ENCODE results near the gene ACO1. TPM values are rescaled to one million over a fixed set of nuclear protein-coding genes. Genes with fewer than 3 reads are reported as not detected.

Gene ACO1
- total and polyA plus RNA-seq, 9 donors, result 23.7 to 27.1 (median 24.8) TPM

GRCh38 chr9:32394381-32395049 is 10.1 kb downstream of the ACO1 start:
- 75% methylated on average over 2 of the region's 6 CpGs for WGBS (ENCODE audit: insufficient coverage)
- no peaks in the 10 kb centered on the region for H3K36me3 ChIP-seq (ENCODE audit: control insufficient read depth, insufficient read depth, low read length)
- H3K4me3 ChIP-seq (ENCODE audit: low read length), result no peak overlapping the region
- no peak overlapping the region for H3K27ac ChIP-seq (ENCODE audit: low read length)
- peaks cover 2% of the 10 kb centered on the region for H3K4me1 ChIP-seq (ENCODE audit: control insufficient read depth, insufficient read depth, low read length)
- no peak for DNase-seq
- no peaks in the 10 kb centered on the region for H3K27me3 ChIP-seq (ENCODE audit: control insufficient read depth, insufficient read depth, low read length)
- no peaks in the 10 kb centered on the region for H3K9me3 ChIP-seq (replicated peaks; ENCODE audit: control insufficient read depth, low read depth, low read length)

GRCh38 chr9:32395510-32396216 is 11.2 kb downstream of the ACO1 start:
- WGBS (ENCODE audit: insufficient coverage), result 61% methylated on average over 5 of the region's 7 CpGs
- Histone ChIP-seq H3K36me3 (ENCODE audit: control insufficient read depth, insufficient read depth, low read length) (no peaks in the 10 kb centered on the region), H3K27ac (ENCODE audit: low read length) (peak overlapping the region; percentile 56), H3K4me1 (ENCODE audit: control insufficient read depth, insufficient read depth, low read length) (peaks cover 2% of the 10 kb centered on the region), H3K9me3 (replicated peaks; ENCODE audit: control insufficient read depth, low read depth, low read length) (no peaks in the 10 kb centered on the region), H3K4me3 (ENCODE audit: low read length) (no peak overlapping the region), H3K27me3 (ENCODE audit: control insufficient read depth, insufficient read depth, low read length) (no peaks in the 10 kb centered on the region)
- peak; percentile 84 for DNase-seq

GRCh38 chr9:32398207-32398606 is 13.8 kb downstream of the ACO1 start:
- H3K4me3 ChIP-seq (ENCODE audit: low read length), result no peak overlapping the region
- no peaks in the 10 kb centered on the region for H3K9me3 ChIP-seq (replicated peaks; ENCODE audit: control insufficient read depth, low read depth, low read length)
- H3K27ac ChIP-seq (ENCODE audit: low read length), result no peak overlapping the region
- peaks cover 3% of the 10 kb centered on the region for H3K36me3 ChIP-seq (ENCODE audit: control insufficient read depth, insufficient read depth, low read length)
- H3K27me3 ChIP-seq (ENCODE audit: control insufficient read depth, insufficient read depth, low read length), result no peaks in the 10 kb centered on the region
- peaks cover 2% of the 10 kb centered on the region for H3K4me1 ChIP-seq (ENCODE audit: control insufficient read depth, insufficient read depth, low read length)
- DNase-seq, result no peak
- WGBS (ENCODE audit: insufficient coverage), result 80% methylated on average over 1 of the region's 3 CpGs

GRCh38 chr9:32399110-32399815 is 14.8 kb downstream of the ACO1 start:
- DNase-seq, result no peak
- WGBS (ENCODE audit: insufficient coverage), result no CpG with 5 or more reads among the region's 5 CpGs
- H3K4me3 ChIP-seq (ENCODE audit: low read length), result no peak overlapping the region
- H3K4me1 ChIP-seq (ENCODE audit: control insufficient read depth, insufficient read depth, low read length), result peaks cover 2% of the 10 kb centered on the region
- H3K36me3 ChIP-seq (ENCODE audit: control insufficient read depth, insufficient read depth, low read length), result peaks cover 3% of the 10 kb centered on the region
- H3K27me3 ChIP-seq (ENCODE audit: control insufficient read depth, insufficient read depth, low read length), result no peaks in the 10 kb centered on the region
- no peaks in the 10 kb centered on the region for H3K9me3 ChIP-seq (replicated peaks; ENCODE audit: control insufficient read depth, low read depth, low read length)
- no peak overlapping the region for H3K27ac ChIP-seq (ENCODE audit: low read length)

- Histone ChIP-seq H3K36me3 (ENCODE audit: control insufficient read depth, insufficient read depth, low read length) (peaks cover 13% of the 10 kb centered on the region), H3K27ac (ENCODE audit: low read length) (no peak overlapping the region), H3K4me1 (ENCODE audit: control insufficient read depth, insufficient read depth, low read length) (no peaks in the 10 kb centered on the region), H3K27me3 (ENCODE audit: control insufficient read depth, insufficient read depth, low read length) (no peaks in the 10 kb centered on the region), H3K9me3 (replicated peaks; ENCODE audit: control insufficient read depth, low read depth, low read length) (peaks cover 5% of the 10 kb centered on the region), H3K4me3 (ENCODE audit: low read length) (no peak overlapping the region)
- 100% methylated on average over 1 of the region's 1 CpG for WGBS (ENCODE audit: insufficient coverage)
- DNase-seq, result no peak
These were observed 17.0 kb downstream of the ACO1 start for GRCh38 chr9:32401488-32401887.

- H3K27ac ChIP-seq (ENCODE audit: low read length), result no peak overlapping the region
- no peaks in the 10 kb centered on the region for H3K4me1 ChIP-seq (ENCODE audit: control insufficient read depth, insufficient read depth, low read length)
- WGBS (ENCODE audit: insufficient coverage), result 83% methylated on average over 1 of the region's 3 CpGs
- H3K27me3 ChIP-seq (ENCODE audit: control insufficient read depth, insufficient read depth, low read length), result no peaks in the 10 kb centered on the region
- H3K4me3 ChIP-seq (ENCODE audit: low read length), result no peak overlapping the region
- no peak for DNase-seq
- H3K9me3 ChIP-seq (replicated peaks; ENCODE audit: control insufficient read depth, low read depth, low read length), result peaks cover 5% of the 10 kb centered on the region
- H3K36me3 ChIP-seq (ENCODE audit: control insufficient read depth, insufficient read depth, low read length), result peaks cover 29% of the 10 kb centered on the region
These were observed 19.3 kb downstream of the ACO1 start for GRCh38 chr9:32403567-32404260.

GRCh38 chr9:32404402-32404801 is 20.0 kb downstream of the ACO1 start:
- DNase-seq, result no peak
- Histone ChIP-seq H3K4me3 (ENCODE audit: low read length) (no peak overlapping the region), H3K27me3 (ENCODE audit: control insufficient read depth, insufficient read depth, low read length) (no peaks in the 10 kb centered on the region), H3K9me3 (replicated peaks; ENCODE audit: control insufficient read depth, low read depth, low read length) (peaks cover 5% of the 10 kb centered on the region), H3K4me1 (ENCODE audit: control insufficient read depth, insufficient read depth, low read length) (no peaks in the 10 kb centered on the region), H3K27ac (ENCODE audit: low read length) (no peak overlapping the region), H3K36me3 (ENCODE audit: control insufficient read depth, insufficient read depth, low read length) (peaks cover 34% of the 10 kb centered on the region)
- 91% methylated on average over 1 of the region's 1 CpG for WGBS (ENCODE audit: insufficient coverage)

GRCh38 chr9:32404856-32405255 is 20.4 kb downstream of the ACO1 start:
- WGBS (ENCODE audit: insufficient coverage), result 88% methylated on average over 2 of the region's 8 CpGs
- no peaks in the 10 kb centered on the region for H3K4me1 ChIP-seq (ENCODE audit: control insufficient read depth, insufficient read depth, low read length)
- H3K4me3 ChIP-seq (ENCODE audit: low read length), result no peak overlapping the region

GRCh38 chr9:32405506-32405905 is 21.1 kb downstream of the ACO1 start:
- peaks cover 34% of the 10 kb centered on the region for H3K36me3 ChIP-seq (ENCODE audit: control insufficient read depth, insufficient read depth, low read length)
- H3K27ac ChIP-seq (ENCODE audit: low read length), result no peak overlapping the region
- peaks cover 5% of the 10 kb centered on the region for H3K9me3 ChIP-seq (replicated peaks; ENCODE audit: control insufficient read depth, low read depth, low read length)
- H3K4me3 ChIP-seq (ENCODE audit: low read length), result no peak overlapping the region
- no peak for DNase-seq
- 100% methylated on average over 1 of the region's 2 CpGs for WGBS (ENCODE audit: insufficient coverage)
- H3K4me1 ChIP-seq (ENCODE audit: control insufficient read depth, insufficient read depth, low read length), result no peaks in the 10 kb centered on the region
- no peaks in the 10 kb centered on the region for H3K27me3 ChIP-seq (ENCODE audit: control insufficient read depth, insufficient read depth, low read length)

More at GRCh38 chr9:32404856-32405255, 20.4 kb downstream of the ACO1 start:
- Histone ChIP-seq H3K27me3 (ENCODE audit: control insufficient read depth, insufficient read depth, low read length) (no peaks in the 10 kb centered on the region), H3K9me3 (replicated peaks; ENCODE audit: control insufficient read depth, low read depth, low read length) (peaks cover 5% of the 10 kb centered on the region), H3K36me3 (ENCODE audit: control insufficient read depth, insufficient read depth, low read length) (peaks cover 34% of the 10 kb centered on the region), H3K27ac (ENCODE audit: low read length) (no peak overlapping the region)
- no peak for DNase-seq

GRCh38 chr9:32406046-32406445 is 21.6 kb downstream of the ACO1 start:
- DNase-seq, result no peak
- Histone ChIP-seq H3K4me1 (ENCODE audit: control insufficient read depth, insufficient read depth, low read length) (no peaks in the 10 kb centered on the region), H3K36me3 (ENCODE audit: control insufficient read depth, insufficient read depth, low read length) (peaks cover 39% of the 10 kb centered on the region), H3K4me3 (ENCODE audit: low read length) (no peak overlapping the region), H3K27ac (ENCODE audit: low read length) (no peak overlapping the region), H3K9me3 (replicated peaks; ENCODE audit: control insufficient read depth, low read depth, low read length) (peaks cover 5% of the 10 kb centered on the region), H3K27me3 (ENCODE audit: control insufficient read depth, insufficient read depth, low read length) (no peaks in the 10 kb centered on the region)
- WGBS (ENCODE audit: insufficient coverage), result no CpG with 5 or more reads among the region's 3 CpGs
